ENCODE data around the gene AHCYL1.

AHCYL1 gene

GRCh38 chr1:110056285-110056683, 71.7 kb downstream of the AHCYL1 start:
- Mint-ChIP-seq H3K4me1 (peaks cover 5% of the 10 kb centered on the region), H3K4me3 (no peak overlapping the region), H3K9me3 (no peaks in the 10 kb centered on the region), H3K27ac (no peak overlapping the region), H3K27me3 (no peaks in the 10 kb centered on the region)
- ATAC-seq, result no peak
- no peak for DNase-seq

- DNase-seq (no peak), ATAC-seq (no peak)
- Mint-ChIP-seq H3K4me3 (no peak overlapping the region), H3K9me3 (no peaks in the 10 kb centered on the region), H3K4me1 (peaks cover 5% of the 10 kb centered on the region), H3K27me3 (no peaks in the 10 kb centered on the region), H3K27ac (no peak overlapping the region)
Observed at GRCh38 chr1:110056776-110057175, 72.2 kb downstream of the AHCYL1 start.

GRCh38 chr1:110057963-110058518, 73.5 kb downstream of the AHCYL1 start:
- Mint-ChIP-seq H3K27ac (no peak overlapping the region), H3K9me3 (no peaks in the 10 kb centered on the region), H3K27me3 (no peaks in the 10 kb centered on the region), H3K4me3 (no peak overlapping the region), H3K4me1 (peaks cover 5% of the 10 kb centered on the region)
- DNase-seq (no peak), ATAC-seq (no peak)

GRCh38 chr1:110058591-110058990, 74.0 kb downstream of the AHCYL1 start:
- no peak for DNase-seq
- no peak for ATAC-seq
- peak overlapping the region; percentile 57 to 78 for H3K27ac Mint-ChIP-seq
- H3K9me3 Mint-ChIP-seq, result no peaks in the 10 kb centered on the region
- no peak overlapping the region for H3K4me3 Mint-ChIP-seq
- no peaks in the 10 kb centered on the region for H3K27me3 Mint-ChIP-seq
- H3K4me1 Mint-ChIP-seq, result peaks cover 5% of the 10 kb centered on the region

GRCh38 chr1:110059133-110059863, 74.7 kb downstream of the AHCYL1 start:
- no peaks in the 10 kb centered on the region for H3K27me3 Mint-ChIP-seq
- H3K27ac Mint-ChIP-seq, result peak overlapping the region in 1 of 2 donors; percentile 57
- DNase-seq (no peak), ATAC-seq (no peak)
- H3K9me3 Mint-ChIP-seq, result no peaks in the 10 kb centered on the region
- H3K4me3 Mint-ChIP-seq, result no peak overlapping the region
- peaks cover 5% of the 10 kb centered on the region for H3K4me1 Mint-ChIP-seq

- Mint-ChIP-seq H3K4me3 (no peak overlapping the region), H3K27ac (no peak overlapping the region), H3K4me1 (peaks cover 5% of the 10 kb centered on the region), H3K9me3 (no peaks in the 10 kb centered on the region), H3K27me3 (peaks cover under 1% of the 10 kb centered on the region)
- ATAC-seq (peak; percentile 79), DNase-seq (peak; percentile 70 to 73)
Observed at GRCh38 chr1:110060034-110060661, 75.6 kb downstream of the AHCYL1 start.

GRCh38 chr1:110060662-110061060, 76.1 kb downstream of the AHCYL1 start:
- no peak overlapping the region for H3K27ac Mint-ChIP-seq
- H3K4me1 Mint-ChIP-seq, result peaks cover 5% of the 10 kb centered on the region
- no peaks in the 10 kb centered on the region for H3K9me3 Mint-ChIP-seq
- peaks cover 5% of the 10 kb centered on the region for H3K27me3 Mint-ChIP-seq
- H3K4me3 Mint-ChIP-seq, result no peak overlapping the region
- DNase-seq, result no peak
- no peak for ATAC-seq

GRCh38 chr1:110061341-110061740, 76.8 kb downstream of the AHCYL1 start:
- ATAC-seq, result no peak
- no peak overlapping the region for H3K4me3 Mint-ChIP-seq
- peaks cover 12% of the 10 kb centered on the region for H3K27me3 Mint-ChIP-seq
- peak overlapping the region; percentile 4 to 77 for H3K27ac Mint-ChIP-seq
- peaks cover 5% of the 10 kb centered on the region for H3K4me1 Mint-ChIP-seq
- no peak for DNase-seq
- no peaks in the 10 kb centered on the region for H3K9me3 Mint-ChIP-seq

- ATAC-seq (no peak), DNase-seq (no peak)
- no peak overlapping the region for H3K27ac Mint-ChIP-seq
- H3K4me1 Mint-ChIP-seq, result peaks cover 7% of the 10 kb centered on the region
- peaks cover 25% of the 10 kb centered on the region for H3K27me3 Mint-ChIP-seq
- H3K4me3 Mint-ChIP-seq, result no peak overlapping the region
- H3K9me3 Mint-ChIP-seq, result no peaks in the 10 kb centered on the region
Observed at GRCh38 chr1:110062612-110063011, 78.0 kb downstream of the AHCYL1 start.

- Mint-ChIP-seq H3K4me3 (no peak overlapping the region), H3K4me1 (peaks cover 19% of the 10 kb centered on the region), H3K27me3 (peaks cover 36% of the 10 kb centered on the region), H3K27ac (peak overlapping the region in 1 of 2 donors; percentile 14), H3K9me3 (no peaks in the 10 kb centered on the region)
- DNase-seq (no peak), ATAC-seq (no peak)
Observed at GRCh38 chr1:110063781-110064180, 79.2 kb downstream of the AHCYL1 start.

GRCh38 chr1:110064576-110065337, 80.2 kb downstream of the AHCYL1 start:
- Mint-ChIP-seq H3K4me3 (no peak overlapping the region), H3K27ac (no peak overlapping the region), H3K27me3 (peaks cover 46% of the 10 kb centered on the region), H3K9me3 (no peaks in the 10 kb centered on the region), H3K4me1 (peaks cover 26% of the 10 kb centered on the region)
- DNase-seq, result no peak
- no peak for ATAC-seq

GRCh38 chr1:110065841-110066240, 81.3 kb downstream of the AHCYL1 start:
- peaks cover 56% of the 10 kb centered on the region for H3K27me3 Mint-ChIP-seq
- DNase-seq, result no peak
- no peak overlapping the region for H3K4me3 Mint-ChIP-seq
- ATAC-seq, result no peak
- H3K4me1 Mint-ChIP-seq, result peaks cover 26% of the 10 kb centered on the region
- no peak overlapping the region for H3K27ac Mint-ChIP-seq
- no peaks in the 10 kb centered on the region for H3K9me3 Mint-ChIP-seq

- Mint-ChIP-seq H3K9me3 (no peaks in the 10 kb centered on the region), H3K27me3 (peaks cover 72% of the 10 kb centered on the region), H3K4me3 (peak overlapping the region in 1 of 2 donors; percentile 36), H3K27ac (peak overlapping the region in 1 of 2 donors; percentile 10), H3K4me1 (peaks cover 26% of the 10 kb centered on the region)
- DNase-seq (no peak), ATAC-seq (no peak)
Observed at GRCh38 chr1:110067479-110067892, 82.9 kb downstream of the AHCYL1 start.

- Mint-ChIP-seq H3K9me3 (no peaks in the 10 kb centered on the region), H3K27me3 (peaks cover 78% of the 10 kb centered on the region)
- ATAC-seq, result no peak
Observed at GRCh38 chr1:110067893-110068645, 83.5 kb downstream of the AHCYL1 start.

More at GRCh38 chr1:110067893-110068645, 83.5 kb downstream of the AHCYL1 start:
- Mint-ChIP-seq H3K4me1 (peaks cover 26% of the 10 kb centered on the region), H3K4me3 (peak overlapping the region; percentile 75 to 79), H3K27ac (no peak overlapping the region)
- DNase-seq, result no peak
